Measurements from ENCODE around the gene DNAH3. TPM values are rescaled to one million over a fixed set of nuclear protein-coding genes. Genes with fewer than 3 reads are reported as not detected.
"Not testable (repeated sequence)": the region's sequence is repeated elsewhere in the genome, so short reads cannot be mapped to it uniquely, and the experiment has no call there.

Gene DNAH3
- total RNA-seq, 1 donor from 2014 or later = not detected

- H3K36me3 Mint-ChIP-seq = no peaks in the 10 kb centered on the region
- H3K27ac Mint-ChIP-seq = no peak overlapping the region
- no peak overlapping the region for H3K4me3 Mint-ChIP-seq
- H3K9me3 Mint-ChIP-seq = no peaks in the 10 kb centered on the region
- no peaks in the 10 kb centered on the region for H3K4me1 Mint-ChIP-seq
- no peak for TF ChIP-seq CTCF (IDR thresholded peaks at IDR 0.05; ENCODE audit: unreplicated experiment)
- H3K27me3 Mint-ChIP-seq (ENCODE audit: low read depth) = no peaks in the 10 kb centered on the region
- DNase-seq (ENCODE audit: low spot score in 2 of 2, unreplicated experiment in 2 of 2) = no peak
Measured at GRCh38 chr16:20952139-20952920, 198.3 kb downstream of the DNAH3 start.

- no peaks in the 10 kb centered on the region for H3K27me3 Mint-ChIP-seq (ENCODE audit: low read depth)
- H3K4me3 Mint-ChIP-seq = no peak overlapping the region
- no peak overlapping the region for H3K27ac Mint-ChIP-seq
- no peaks in the 10 kb centered on the region for H3K4me1 Mint-ChIP-seq
- no peaks in the 10 kb centered on the region for H3K9me3 Mint-ChIP-seq
- TF ChIP-seq CTCF (IDR thresholded peaks at IDR 0.05; ENCODE audit: unreplicated experiment) = no peak
- no peaks in the 10 kb centered on the region for H3K36me3 Mint-ChIP-seq
- DNase-seq (ENCODE audit: low spot score in 2 of 2, unreplicated experiment in 2 of 2) = no peak
Measured at GRCh38 chr16:20950294-20950693, 200.4 kb downstream of the DNAH3 start.

GRCh38 chr16:20949660-20950059, 201.0 kb downstream of the DNAH3 start:
- no peak overlapping the region for H3K27ac Mint-ChIP-seq
- H3K4me3 Mint-ChIP-seq = no peak overlapping the region
- H3K4me1 Mint-ChIP-seq = no peaks in the 10 kb centered on the region
- no peaks in the 10 kb centered on the region for H3K9me3 Mint-ChIP-seq
- DNase-seq (ENCODE audit: low spot score in 2 of 2, unreplicated experiment in 2 of 2) = no peak
- H3K27me3 Mint-ChIP-seq (ENCODE audit: low read depth) = no peaks in the 10 kb centered on the region
- TF ChIP-seq CTCF (IDR thresholded peaks at IDR 0.05; ENCODE audit: unreplicated experiment) = no peak
- H3K36me3 Mint-ChIP-seq = no peaks in the 10 kb centered on the region

GRCh38 chr16:20948444-20948843, 202.2 kb downstream of the DNAH3 start:
- Mint-ChIP-seq H3K36me3 (no peaks in the 10 kb centered on the region), H3K27me3 (ENCODE audit: low read depth) (no peaks in the 10 kb centered on the region), H3K9me3 (no peaks in the 10 kb centered on the region), H3K4me1 (no peaks in the 10 kb centered on the region), H3K4me3 (no peak overlapping the region), H3K27ac (no peak overlapping the region)
- DNase-seq (ENCODE audit: low spot score in 2 of 2, unreplicated experiment in 2 of 2) = no peak
- TF ChIP-seq CTCF (IDR thresholded peaks at IDR 0.05; ENCODE audit: unreplicated experiment) = no peak

GRCh38 chr16:20946015-20946629, 204.5 kb downstream of the DNAH3 start:
- DNase-seq (ENCODE audit: low spot score in 2 of 2, unreplicated experiment in 2 of 2) = no peak
- Mint-ChIP-seq H3K4me3 (no peak overlapping the region), H3K27ac (no peak overlapping the region), H3K36me3 (no peaks in the 10 kb centered on the region), H3K4me1 (no peaks in the 10 kb centered on the region), H3K9me3 (no peaks in the 10 kb centered on the region), H3K27me3 (ENCODE audit: low read depth) (no peaks in the 10 kb centered on the region)
- TF ChIP-seq CTCF (IDR thresholded peaks at IDR 0.05; ENCODE audit: unreplicated experiment) = no peak

- H3K27ac Mint-ChIP-seq; H3K9me3 Mint-ChIP-seq; H3K27me3 Mint-ChIP-seq (ENCODE audit: low read depth): not testable (repeated sequence)
Measured at GRCh38 chr16:20945575-20945875, 205.1 kb downstream of the DNAH3 start.

More at GRCh38 chr16:20945575-20945875, 205.1 kb downstream of the DNAH3 start:
- H3K36me3 Mint-ChIP-seq; DNase-seq (ENCODE audit: low spot score in 2 of 2, unreplicated experiment in 2 of 2); H3K4me3 Mint-ChIP-seq; H3K4me1 Mint-ChIP-seq: not testable (repeated sequence)
